OCI-LY1 (cell line): ENCODE measurements around the gene KIF1C.

Experiments used
- CTCF ChIP-seq: fragments of 200-600 bp; sonication (generic), shearing (Covaris generic); IDR thresholded peaks from 2 replicates; pipeline ENCODE4 v1.5.1; 2017; ENCODE audit warnings: mild to moderate bottlenecking, antibody characterized with exemption, low read length, moderate library complexity, mixed read lengths
- EZH2 ChIP-seq: fragments of 200-600 bp; sonication (generic), shearing (Covaris generic); IDR thresholded peaks from 2 replicates; pipeline ENCODE4 v1.8.0; 2017; ENCODE audit warnings: borderline replicate concordance, mixed run types, mild to moderate bottlenecking, antibody characterized with exemption, low read length, moderate library complexity, mixed read lengths

GRCh38 chr17:5033352-5034015 lies 35.7 kb downstream of the KIF1C start:
- TF ChIP-seq CTCF (no peak), EZH2 (no peak)
